Tibial nerve (tissue), 3 donors: ENCODE data around the gene CYP2A13.

Experiments
- POLR2A ChIP-seq, 2 donors: fragments of 450-650 bp; IDR thresholded peaks; one replicate each; pipeline ENCODE4 v1.6.1; 2017; ENCODE audit warnings: antibody characterized with exemption in 2 of 2, mild to moderate bottlenecking in 2 of 2, moderate library complexity in 2 of 2
- TF ChIP-seq, protein P1 (sequence below), 5 experiments: fragments of 200-600 bp in 3 of 5; fragments of 450-650 bp in 2 of 5; sonication (generic) in 3 of 5; IDR thresholded peaks; one replicate each; pipeline ENCODE4 v1.5.1; 2016 to 2019; ENCODE audit warnings: antibody characterized with exemption in 5 of 5, mild to moderate bottlenecking in 3 of 5, moderate library complexity in 2 of 5

DNA sequence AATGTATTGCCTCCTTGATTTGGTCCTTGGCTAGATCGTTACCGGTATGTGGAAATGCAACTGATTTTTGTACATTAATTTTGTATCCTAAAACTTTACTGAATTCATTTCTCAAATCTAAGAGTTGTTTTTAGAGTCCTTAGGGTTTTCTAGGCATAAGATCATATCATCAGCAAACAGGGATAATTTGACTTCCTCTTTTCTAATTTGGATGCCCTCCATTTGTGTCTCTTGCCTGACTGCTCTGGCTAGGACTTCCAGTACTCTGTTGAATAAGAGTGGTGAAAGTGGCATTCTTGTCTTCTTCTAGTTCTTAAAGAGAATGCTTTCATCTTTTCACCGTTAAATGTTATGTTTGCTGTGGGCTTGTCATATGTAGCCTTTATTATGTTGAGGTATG lies 12.0 kb upstream of the CYP2A13 start:
- TF ChIP-seq, protein P1, sequence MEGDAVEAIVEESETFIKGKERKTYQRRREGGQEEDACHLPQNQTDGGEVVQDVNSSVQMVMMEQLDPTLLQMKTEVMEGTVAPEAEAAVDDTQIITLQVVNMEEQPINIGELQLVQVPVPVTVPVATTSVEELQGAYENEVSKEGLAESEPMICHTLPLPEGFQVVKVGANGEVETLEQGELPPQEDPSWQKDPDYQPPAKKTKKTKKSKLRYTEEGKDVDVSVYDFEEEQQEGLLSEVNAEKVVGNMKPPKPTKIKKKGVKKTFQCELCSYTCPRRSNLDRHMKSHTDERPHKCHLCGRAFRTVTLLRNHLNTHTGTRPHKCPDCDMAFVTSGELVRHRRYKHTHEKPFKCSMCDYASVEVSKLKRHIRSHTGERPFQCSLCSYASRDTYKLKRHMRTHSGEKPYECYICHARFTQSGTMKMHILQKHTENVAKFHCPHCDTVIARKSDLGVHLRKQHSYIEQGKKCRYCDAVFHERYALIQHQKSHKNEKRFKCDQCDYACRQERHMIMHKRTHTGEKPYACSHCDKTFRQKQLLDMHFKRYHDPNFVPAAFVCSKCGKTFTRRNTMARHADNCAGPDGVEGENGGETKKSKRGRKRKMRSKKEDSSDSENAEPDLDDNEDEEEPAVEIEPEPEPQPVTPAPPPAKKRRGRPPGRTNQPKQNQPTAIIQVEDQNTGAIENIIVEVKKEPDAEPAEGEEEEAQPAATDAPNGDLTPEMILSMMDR (IDR thresholded peaks at IDR 0.05) = no peak
- no peak for TF ChIP-seq POLR2A (IDR thresholded peaks at IDR 0.05)
